Measurements from ENCODE around the gene CDHR4.
"Not testable (repeated sequence)": the region's sequence is repeated elsewhere in the genome, so short reads cannot be mapped to it uniquely, and the experiment has no call there.

Gene CDHR4, protein sequence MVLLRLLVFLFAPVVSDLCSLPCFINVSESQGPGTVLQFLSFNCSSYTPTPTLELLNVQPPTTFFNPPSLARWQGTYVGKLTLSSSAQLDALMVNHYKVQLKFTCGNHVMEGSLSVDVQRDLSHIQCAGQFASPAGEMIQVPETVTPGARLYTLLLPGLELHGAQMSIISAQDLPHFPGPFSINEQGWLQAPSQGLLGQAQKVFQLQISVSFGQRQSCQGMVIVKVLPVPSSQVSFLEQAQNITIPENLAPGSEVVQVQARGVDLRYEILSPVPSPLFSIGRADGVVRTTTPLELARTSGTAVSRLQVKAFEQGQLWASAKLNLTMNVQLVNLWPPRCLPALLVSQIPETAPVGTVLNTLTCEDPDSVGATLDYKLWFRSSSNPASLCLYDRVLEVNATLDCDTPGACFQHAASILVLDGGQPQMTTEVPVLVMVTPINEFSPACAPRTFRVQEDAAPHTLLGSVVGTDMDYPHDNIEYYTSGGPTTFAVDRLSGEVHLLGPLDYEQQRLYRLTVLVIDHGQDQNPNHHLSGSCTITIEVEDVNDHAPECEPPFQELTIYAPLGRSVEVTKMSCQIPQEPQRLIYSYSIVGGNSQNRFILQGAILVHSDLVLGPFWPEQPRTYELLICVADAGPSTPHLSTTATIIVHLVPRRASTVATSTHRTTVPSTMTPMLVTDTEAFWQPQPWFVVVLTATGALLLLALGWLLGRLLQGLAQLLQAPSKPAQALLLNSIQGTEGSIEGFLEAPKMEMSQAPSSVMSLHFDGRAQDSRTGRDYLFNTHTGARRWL

GRCh38 chr3:49799761-49800160 is at the start of gene CDHR4:
Gene CDHR4, minus strand, starts transcription at chr3:49799873. Its CDS starts 61 bp downstream, at chr3:49799812.
- no peak for DNase-seq

- no peak for DNase-seq
Observed at GRCh38 chr3:49845694-49846093, 46.0 kb upstream of the CDHR4 start.

DNA sequence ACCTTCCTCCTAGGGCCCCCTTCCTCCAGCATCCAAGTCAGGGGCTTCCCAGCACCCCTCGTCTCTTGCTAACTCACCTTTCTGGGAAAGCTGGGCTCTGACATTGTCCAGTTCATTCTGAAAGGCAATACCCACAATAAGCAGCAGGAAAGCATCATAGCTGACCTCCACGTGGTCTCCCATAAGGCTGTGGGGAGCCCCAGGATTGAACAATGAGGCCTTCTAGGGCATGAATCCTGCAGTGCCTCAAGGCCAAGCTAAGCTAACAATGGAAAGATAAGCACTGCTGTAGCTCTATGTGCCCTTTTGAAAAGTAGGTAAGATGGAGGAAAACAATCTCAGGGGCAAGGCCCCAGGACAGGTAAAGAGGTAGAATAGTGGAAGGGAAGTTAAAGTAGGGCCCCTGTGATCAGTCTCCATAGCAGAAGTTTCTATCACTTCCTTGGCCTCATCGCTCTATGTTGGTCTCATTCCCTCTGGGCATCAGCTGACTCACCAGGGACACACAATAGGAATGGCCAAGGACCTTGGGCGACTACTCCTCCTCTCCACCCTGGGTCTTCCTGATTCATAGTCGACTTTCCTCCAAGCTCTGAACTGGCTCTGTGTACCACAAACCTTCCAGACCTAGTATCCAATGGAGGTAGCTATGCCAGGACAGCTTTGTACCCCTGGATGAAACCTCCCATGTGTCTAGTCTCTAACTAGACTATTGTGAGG is 45.0 kb upstream of the CDHR4 start:
- no peak for DNase-seq

GRCh38 chr3:49842843-49843517 is 43.3 kb upstream of the CDHR4 start:
- no peak for DNase-seq

- no peak for DNase-seq
Observed at GRCh38 chr3:49841806-49842205, 42.1 kb upstream of the CDHR4 start.

GRCh38 chr3:49841126-49841696 is 41.5 kb upstream of the CDHR4 start:
- peak; percentile 0 for DNase-seq

DNA sequence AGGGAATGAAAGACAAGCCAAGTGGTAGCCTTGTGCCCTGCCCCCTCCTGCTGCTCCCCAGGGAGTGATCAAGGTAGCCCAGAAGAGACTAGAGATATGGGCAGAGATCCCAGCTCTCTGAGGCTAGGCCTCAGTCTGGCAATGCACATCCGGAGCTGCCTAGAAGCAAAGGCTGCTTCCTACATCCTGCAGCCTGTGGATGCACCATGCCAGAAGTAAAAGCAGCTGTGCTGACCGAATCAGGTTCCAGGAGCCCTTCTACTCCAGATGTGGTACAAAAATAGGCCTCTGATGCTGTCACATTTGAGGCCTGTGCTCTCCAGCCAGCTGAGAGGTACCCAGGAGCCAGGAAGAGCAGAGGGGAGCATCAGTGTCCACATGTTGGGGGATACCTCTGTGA is 40.7 kb upstream of the CDHR4 start:
- DNase-seq = no peak

- peak; percentile 9 for DNase-seq
Observed at GRCh38 chr3:49839193-49839809, 39.6 kb upstream of the CDHR4 start.

GRCh38 chr3:49831341-49831740 is 31.7 kb upstream of the CDHR4 start:
- DNase-seq = no peak

DNA sequence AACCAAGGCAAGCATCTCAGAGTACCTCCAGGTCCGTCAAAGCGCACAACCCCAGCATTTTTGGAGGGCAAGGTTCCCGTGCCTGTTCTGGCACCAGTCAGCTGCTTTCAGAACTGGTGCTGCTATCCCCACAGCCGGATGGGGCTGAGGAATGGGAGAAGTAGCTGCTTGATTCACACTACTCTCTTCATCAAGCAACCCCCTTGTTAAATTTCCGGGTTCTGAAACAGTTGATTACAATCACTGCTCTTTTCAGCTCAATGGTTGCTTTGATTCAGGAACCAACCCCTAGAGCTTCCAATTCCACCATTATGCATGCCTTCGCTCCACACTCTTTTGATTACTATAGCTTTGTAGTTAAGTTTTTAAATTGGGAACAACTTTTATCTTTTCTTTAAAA is 26.3 kb upstream of the CDHR4 start:
- DNase-seq = no peak

- not testable (repeated sequence) for DNase-seq
Observed at GRCh38 chr3:49823131-49823530, 23.5 kb upstream of the CDHR4 start.

DNA sequence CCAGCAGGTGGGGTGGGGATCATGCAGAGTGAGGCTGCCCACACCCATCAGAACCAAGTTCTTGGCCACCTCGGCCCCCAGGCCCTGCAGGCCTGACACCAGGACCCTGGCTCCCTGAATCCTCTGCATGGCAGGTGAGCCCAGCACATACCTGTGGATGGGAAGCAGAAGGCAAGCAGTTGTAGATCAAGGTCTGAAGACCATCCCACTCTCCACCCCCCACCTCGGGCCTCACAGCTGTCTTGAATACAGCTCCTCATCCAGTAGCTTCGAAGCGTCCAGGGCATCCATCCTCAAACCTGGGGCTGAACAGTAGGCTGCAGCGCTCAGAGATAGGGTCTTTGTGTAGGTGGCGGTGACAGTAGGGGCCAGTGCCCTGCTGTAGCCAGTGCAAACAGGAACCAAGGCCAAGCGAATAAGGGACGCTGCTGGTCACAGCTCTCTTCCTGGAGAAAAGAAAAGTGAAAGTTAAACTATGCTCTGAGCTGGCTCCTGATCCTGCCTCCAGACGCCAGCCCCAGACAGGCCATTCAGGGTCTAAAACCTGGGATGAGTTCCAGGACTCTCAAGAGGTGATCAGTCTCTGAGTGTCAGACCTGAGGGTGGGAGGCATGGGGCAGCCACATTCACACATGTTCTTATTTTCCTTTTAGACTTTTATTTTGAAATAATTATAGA is 14.0 kb upstream of the CDHR4 start, which contains the start of gene UBA7:
TSS of gene UBA7 (minus strand) at position 457 of the 678 bp plus-strand sequence. CDS start at position 291, 166 bp downstream.
- DNase-seq = no peak

DNA sequence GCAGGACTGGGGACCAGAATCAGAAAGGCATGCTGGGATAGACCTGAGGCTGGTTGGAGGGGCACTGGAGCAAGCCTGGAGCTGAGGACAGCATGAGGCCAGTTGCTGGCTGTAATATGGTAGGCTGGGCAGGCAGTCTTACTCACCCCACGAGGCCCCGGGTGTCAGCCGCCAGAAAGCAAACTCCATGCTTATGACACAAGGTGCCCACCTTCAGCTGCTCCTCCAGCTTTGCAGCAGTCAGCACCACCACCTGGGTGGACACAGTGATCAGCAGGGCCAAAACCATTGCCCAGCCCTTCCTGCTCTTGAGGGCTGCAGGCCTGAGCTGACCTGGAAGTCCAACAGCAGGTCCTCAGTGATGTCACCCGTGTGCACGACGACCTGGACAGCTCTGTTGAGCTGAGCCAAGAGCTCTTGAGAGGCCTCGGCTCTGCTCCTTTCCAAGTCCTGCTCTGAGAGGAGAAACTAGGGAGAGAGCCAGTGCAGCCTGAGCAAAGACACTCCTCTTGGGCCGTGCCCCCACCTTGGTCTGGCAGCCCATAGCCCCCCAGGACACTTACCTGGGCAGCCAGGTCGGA is 13.3 kb upstream of the CDHR4 start:
- no peak for DNase-seq

DNA sequence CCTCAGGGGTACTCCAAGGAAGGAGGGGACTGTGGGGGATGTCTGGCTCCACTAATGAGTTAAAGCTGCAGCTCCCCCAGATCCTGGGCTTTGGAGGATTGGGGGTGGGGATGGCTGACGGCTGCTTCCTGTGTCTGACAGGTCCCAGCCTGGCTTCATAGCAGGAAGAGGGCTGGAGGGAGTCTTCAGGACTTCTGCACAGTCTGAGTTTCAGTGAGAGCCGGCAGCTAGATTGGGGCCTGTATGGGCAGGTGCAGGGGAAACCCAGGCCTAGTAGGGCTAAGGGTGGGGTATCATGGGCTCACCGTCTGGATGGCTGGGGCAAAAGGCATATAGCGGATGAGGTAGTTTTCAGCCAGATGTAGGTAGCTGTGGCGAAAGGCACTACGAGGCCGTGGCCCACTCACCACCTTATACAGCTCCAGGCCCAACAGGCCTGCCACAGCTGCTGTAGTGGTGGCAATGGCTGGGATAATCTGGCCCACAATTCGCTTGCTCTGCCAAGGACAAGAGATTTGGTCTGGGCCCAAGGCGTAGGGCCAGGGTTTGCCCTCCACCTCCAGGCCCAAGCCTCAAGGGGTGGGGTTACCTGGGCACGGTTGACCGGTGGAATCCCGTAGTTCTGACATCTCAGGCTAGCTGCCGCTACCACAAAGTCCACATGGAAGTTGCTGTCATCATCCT is 7.9 kb upstream of the CDHR4 start:
- DNase-seq = no peak

DNA sequence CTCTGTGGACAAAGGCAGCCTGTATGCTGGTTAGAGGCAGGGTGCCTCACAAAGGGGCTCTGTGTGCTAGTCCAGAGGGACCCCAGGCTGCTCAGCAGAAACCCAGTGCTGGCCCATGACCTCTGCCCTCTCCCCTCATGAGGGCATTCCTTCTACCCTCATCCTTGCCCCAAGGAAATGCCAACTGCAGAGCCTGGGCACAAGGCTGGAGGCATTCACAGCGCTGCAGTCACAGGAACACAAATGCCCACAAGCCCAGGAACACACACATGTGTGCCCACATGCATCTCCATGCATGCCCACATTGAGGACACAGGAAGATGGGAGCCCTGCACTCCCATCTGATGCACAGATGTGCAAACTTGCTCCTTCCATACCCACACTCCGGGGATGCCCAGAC is 7.2 kb upstream of the CDHR4 start:
- no peak for DNase-seq

GRCh38 chr3:49805897-49806701 is 6.4 kb upstream of the CDHR4 start:
- no peak for DNase-seq

DNA sequence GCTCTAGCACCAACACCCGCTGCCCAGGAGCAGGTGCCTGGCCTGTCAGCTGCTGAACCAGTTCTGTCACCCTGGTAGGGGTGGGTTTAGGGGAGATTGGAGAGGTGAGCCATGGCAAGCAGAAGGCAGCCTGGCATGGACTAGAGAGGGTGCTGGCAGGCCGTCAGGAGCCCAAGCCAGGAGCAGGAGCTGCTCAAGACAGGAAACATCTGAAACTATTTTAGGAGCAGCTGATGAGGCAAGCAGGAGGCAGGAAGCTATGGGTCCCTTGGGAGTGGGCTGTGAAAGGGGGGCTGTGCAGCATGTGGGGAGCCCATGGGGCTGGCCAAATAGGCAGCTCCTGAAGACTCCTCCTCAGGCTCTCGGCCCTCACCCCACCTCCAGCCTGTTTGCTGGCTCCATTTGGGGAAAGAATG is 5.7 kb upstream of the CDHR4 start:
- DNase-seq = no peak

- no peak for DNase-seq
Observed at GRCh38 chr3:49804141-49805041, 4.7 kb upstream of the CDHR4 start.

Measured in NCI-H748 treated with DMSO at 0.1 percent for 48 hours (cell line).